ENCODE data around the gene AP3B1. TPM values are rescaled to one million over a fixed set of nuclear protein-coding genes. Genes with fewer than 3 reads are reported as not detected.
A peak's percentile ranks its signal among the peaks of the same experiment; 100 is the strongest.

AP3B1 gene
- total and polyA plus RNA-seq, 2 donors (not counting 3 experiments of a cell fraction or from before 2014, with no cell fraction given): 31.6 to 46.7 TPM

- POLR2A ChIA-PET: no interaction called here
- peak; percentile 12 for DNase-seq (ENCODE audit: low read depth, low spot score)
Observed at GRCh38 chr5:78077369-78078068, 217.0 kb downstream of the AP3B1 start.

More at GRCh38 chr5:78077369-78078068, 217.0 kb downstream of the AP3B1 start:
- no peaks in the 10 kb centered on the region for H3K27me3 ChIP-seq (ENCODE audit: control insufficient read depth in 2 of 2, insufficient read depth in 2 of 2, low read length in 2 of 2)
- H4K20me1 ChIP-seq (replicated peaks; ENCODE audit: control insufficient read depth, extremely low read depth, insufficient read depth, low read length): no peaks in the 10 kb centered on the region
- intact Hi-C loops (cut with micrococcal nuclease): no loop called here
- no peak for FAIRE-seq
- no peak overlapping the region for H3K4me3 ChIP-seq (replicated peaks in 1 of 3; ENCODE audit: insufficient read depth in 1 of 3, low read depth in 1 of 3, low read length in 3 of 3)
- H3K9me3 ChIP-seq (replicated peaks; ENCODE audit: control insufficient read depth, insufficient read depth, low read length): no peaks in the 10 kb centered on the region
- no peak overlapping the region for H3K4me2 ChIP-seq (ENCODE audit: insufficient read depth, low read length)
- H3K36me3 ChIP-seq (ENCODE audit: control insufficient read depth in 2 of 2, extremely low read depth in 1 of 2, insufficient read depth in 2 of 2, low read length in 2 of 2): no peaks in the 10 kb centered on the region
- H3K27ac ChIP-seq (ENCODE audit: insufficient read depth, low read depth, low read length): no peak overlapping the region
- H3K9me1 ChIP-seq (replicated peaks; ENCODE audit: control insufficient read depth, extremely low read depth, insufficient read depth, low read length): no peaks in the 10 kb centered on the region
- CTCF ChIA-PET: interaction anchor here (1.9 kb wide), 1 partner anchor 12 kb away, joined by 4 read pairs; no protein-coding TSS in a partner anchor
- no peaks in the 10 kb centered on the region for H3K79me2 ChIP-seq (ENCODE audit: control insufficient read depth, insufficient read depth, low read length)
- TF ChIP-seq CTCF (IDR thresholded peaks at IDR 0.05; ENCODE audit: extremely low read depth in 1 of 2, insufficient read depth in 1 of 2, low read depth in 1 of 2, low read length in 2 of 2): no peak
- TF ChIP-seq EZH2 (IDR thresholded peaks at IDR 0.05; ENCODE audit: borderline replicate concordance, low read depth, low read length, severe bottlenecking): no peak
- TF ChIP-seq GATA2 (IDR thresholded peaks at IDR 0.05; ENCODE audit: insufficient read depth, insufficient read length, low read depth, low read length): no peak
- peak; percentile 10 for TF ChIP-seq FOS (IDR thresholded peaks at IDR 0.05; ENCODE audit: borderline replicate concordance, insufficient read depth, low read length)
- TF ChIP-seq MAX (IDR thresholded peaks at IDR 0.05; ENCODE audit: insufficient read depth, insufficient read length): no peak
- TF ChIP-seq POLR2AphosphoS5 (IDR thresholded peaks at IDR 0.05; ENCODE audit: insufficient read depth, low read depth, low read length): no peak
- TF ChIP-seq MYC (IDR thresholded peaks at IDR 0.05; ENCODE audit: low read depth, low read length): no peak
- dilution Hi-C loops (cut with MboI; ENCODE audit: extremely low pct_ligation_motif_present, low sequenced_read_pairs): no loop called here
- H3K9ac ChIP-seq (replicated peaks; ENCODE audit: extremely low read depth, insufficient read depth, low read length): no peak overlapping the region
- no TSS peak for BruUV-seq (replicated peaks)
- no peak overlapping the region for H2AFZ ChIP-seq (ENCODE audit: low read depth, low read length)
- peaks cover 16% of the 10 kb centered on the region for H3K4me1 ChIP-seq (ENCODE audit: control insufficient read depth, extremely low read depth, insufficient read depth, low read length)

All from endothelial cell of umbilical vein (primary cell).